Subcutaneous adipose tissue (tissue), 4 donors: ENCODE data around the gene AKR7A3. TPM values are rescaled to one million over a fixed set of nuclear protein-coding genes. Genes with fewer than 3 reads are reported as not detected.

Source experiments
- CTCF ChIP-seq: fragments of 450-650 bp; IDR thresholded peaks from one replicate; pipeline ENCODE4 v1.5.1; 2016; ENCODE audit warnings: low read depth, mild to moderate bottlenecking, control low read depth, antibody characterized with exemption, moderate library complexity
- total RNA-seq, 4 donors: library from RNA; depleted of rRNA; stranded (reverse); fragments of >200 nt; gene quantifications; one replicate each; pipeline ENCODE4 v1.1.0, GENCODE V29; 2016

The AKR7A3 gene
- total RNA-seq, 4 donors from 2014 or later, result 0.51 to 2.4 (median 2.0) TPM; not detected in 1

GRCh38 chr1:19325958-19326747 is 37.6 kb upstream of the AKR7A3 start:
- no peak for TF ChIP-seq CTCF

GRCh38 chr1:19325368-19325957 is 36.9 kb upstream of the AKR7A3 start:
- TF ChIP-seq CTCF, result no peak

- TF ChIP-seq CTCF, result no peak
Measured at GRCh38 chr1:19324665-19324990, 36.1 kb upstream of the AKR7A3 start.

- TF ChIP-seq CTCF, result no peak
Measured at GRCh38 chr1:19323987-19324664, 35.6 kb upstream of the AKR7A3 start.

- TF ChIP-seq CTCF, result no peak
Measured at GRCh38 chr1:19322481-19322880, 33.9 kb upstream of the AKR7A3 start.

GRCh38 chr1:19321071-19321470 is 32.5 kb upstream of the AKR7A3 start:
- TF ChIP-seq CTCF, result no peak

- no peak for TF ChIP-seq CTCF
Measured at GRCh38 chr1:19319196-19319595, 30.6 kb upstream of the AKR7A3 start.
